Muscle layer of colon (tissue), 2 donors: ENCODE measurements around the gene RELT.
"Not testable (repeated sequence)": the region's sequence is repeated elsewhere in the genome, so short reads cannot be mapped to it uniquely, and the experiment has no call there.

ENCODE experiments used
- H3K27ac ChIP-seq: one replicate; pipeline ENCODE4 v1.7.0; 2013; ENCODE audit warnings: low read depth, mild to moderate bottlenecking, low read length, moderate library complexity
- H3K27me3 ChIP-seq, 2 donors: one replicate each; pipeline ENCODE4 v1.7.0; 2013; ENCODE audit warnings: low read length in 2 of 2, mild to moderate bottlenecking in 2 of 2; ENCODE audit not compliant: insufficient read depth in 2 of 2, control insufficient read depth in 1 of 2
- H3K36me3 ChIP-seq: one replicate; pipeline ENCODE4 v1.7.0; 2013; ENCODE audit warnings: mild to moderate bottlenecking, low read length; ENCODE audit not compliant: insufficient read depth
- H3K4me1 ChIP-seq: one replicate; pipeline ENCODE4 v1.7.0; 2013; ENCODE audit warnings: mild to moderate bottlenecking, low read length; ENCODE audit not compliant: insufficient read depth
- H3K4me3 ChIP-seq, 2 donors: one replicate each; pipeline ENCODE4 v1.7.0; 2013; ENCODE audit warnings: low read length in 2 of 2, low read depth in 1 of 2, mild to moderate bottlenecking in 1 of 2, moderate library complexity in 1 of 2
- H3K9ac ChIP-seq: one replicate; pipeline ENCODE4 v1.7.0; 2013; ENCODE audit warnings: low read length
- H3K9me3 ChIP-seq: one replicate; pipeline ENCODE4 v1.7.0; 2013; ENCODE audit warnings: mild to moderate bottlenecking, low read length
- donor health status: abdominal sarcoma.
- donor health status: Adenocarcinoma of cecum.

RELT gene

DNA sequence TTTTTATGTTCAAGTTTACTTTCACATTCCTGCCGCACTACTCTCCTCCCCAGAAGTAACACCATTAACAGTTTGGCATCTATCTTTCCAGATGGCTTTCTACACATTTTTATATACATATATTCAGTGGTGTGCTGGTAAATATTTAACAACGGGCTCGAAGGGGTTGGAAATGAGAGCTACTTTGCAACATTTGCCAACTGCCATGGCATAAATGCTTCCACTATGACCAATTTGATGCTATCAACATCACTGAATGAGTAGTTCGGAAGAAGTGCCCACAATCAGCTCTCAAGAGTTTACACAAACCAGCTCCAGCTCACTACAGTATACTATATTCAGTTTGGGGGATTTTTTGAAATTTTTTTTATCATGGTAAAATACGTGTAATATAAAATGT, 55.2 kb downstream of the RELT start:
- Histone ChIP-seq H3K36me3 (no peaks in the 10 kb centered on the region), H3K4me3 (no peak overlapping the region), H3K9ac (no peak overlapping the region), H3K27me3 (no peaks in the 10 kb centered on the region), H3K4me1 (peaks cover 3% of the 10 kb centered on the region), H3K9me3 (no peaks in the 10 kb centered on the region), H3K27ac (no peak overlapping the region)

DNA sequence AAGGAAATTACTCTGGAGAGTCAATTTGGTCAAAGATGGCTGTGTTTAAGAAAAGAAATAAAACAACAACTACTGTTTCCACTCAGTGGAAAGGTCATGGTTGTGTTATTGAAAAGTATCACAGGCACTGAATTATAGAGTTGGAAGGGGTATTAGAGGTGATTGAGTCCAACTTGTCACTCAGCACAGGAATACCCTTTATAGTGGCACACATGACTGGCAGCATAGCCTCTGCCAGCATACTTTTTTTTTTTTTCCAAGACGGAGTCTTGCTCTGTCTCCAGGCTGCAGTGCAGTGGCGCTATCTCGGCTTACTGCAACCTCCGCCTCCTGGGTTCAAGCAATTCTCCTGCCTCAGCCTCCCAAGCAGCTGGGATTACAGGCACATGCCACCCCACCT, 60.7 kb downstream of the RELT start:
- not testable (repeated sequence) for H3K4me3 ChIP-seq, H3K27me3 ChIP-seq, H3K36me3 ChIP-seq, H3K4me1 ChIP-seq, H3K9me3 ChIP-seq, H3K9ac ChIP-seq, H3K27ac ChIP-seq

DNA sequence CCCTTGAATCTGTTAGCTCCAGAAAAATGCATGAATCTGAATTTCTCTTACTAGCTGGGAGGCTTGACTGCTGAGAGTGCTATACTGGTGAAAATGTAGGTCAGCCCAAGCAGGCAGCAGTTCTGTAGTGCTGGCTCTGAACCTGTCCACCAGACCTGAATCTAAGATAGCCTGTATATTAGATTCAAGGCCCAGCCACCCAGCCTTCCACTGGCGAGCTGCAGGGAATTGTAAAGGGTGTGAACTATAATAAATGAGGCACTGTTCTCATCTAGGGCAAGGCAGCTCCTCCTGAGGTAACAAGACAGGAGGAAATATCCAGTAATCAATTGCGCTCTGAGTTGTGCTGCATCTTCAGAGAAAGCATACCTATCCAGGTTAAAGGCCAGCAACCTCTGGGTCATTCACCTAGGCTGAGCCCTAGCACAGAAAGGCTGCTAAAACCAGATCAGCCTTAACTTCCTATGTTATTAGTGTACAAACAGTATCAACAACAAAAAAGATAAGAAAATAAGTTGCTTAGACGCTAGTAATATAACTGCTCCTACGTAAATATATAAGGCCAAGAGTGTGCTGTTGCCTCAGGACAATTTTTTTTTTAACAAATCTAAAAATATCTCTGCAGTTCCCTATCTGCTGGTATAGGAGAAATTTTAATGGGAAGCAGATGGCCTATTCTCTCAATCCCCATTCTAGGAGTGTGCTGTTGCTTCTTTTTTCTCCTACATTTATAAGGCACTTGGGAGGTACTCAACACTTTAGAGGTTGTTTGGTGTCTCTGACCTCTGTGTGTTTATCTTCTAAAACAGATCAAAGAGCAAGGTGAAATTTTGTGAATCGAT, 63.0 kb downstream of the RELT start:
- no peaks in the 10 kb centered on the region for H3K4me1 ChIP-seq
- H3K27me3 ChIP-seq: no peaks in the 10 kb centered on the region
- H3K4me3 ChIP-seq: no peak overlapping the region
- H3K9me3 ChIP-seq: no peaks in the 10 kb centered on the region
- H3K9ac ChIP-seq: no peak overlapping the region
- no peak overlapping the region for H3K27ac ChIP-seq
- no peaks in the 10 kb centered on the region for H3K36me3 ChIP-seq

DNA sequence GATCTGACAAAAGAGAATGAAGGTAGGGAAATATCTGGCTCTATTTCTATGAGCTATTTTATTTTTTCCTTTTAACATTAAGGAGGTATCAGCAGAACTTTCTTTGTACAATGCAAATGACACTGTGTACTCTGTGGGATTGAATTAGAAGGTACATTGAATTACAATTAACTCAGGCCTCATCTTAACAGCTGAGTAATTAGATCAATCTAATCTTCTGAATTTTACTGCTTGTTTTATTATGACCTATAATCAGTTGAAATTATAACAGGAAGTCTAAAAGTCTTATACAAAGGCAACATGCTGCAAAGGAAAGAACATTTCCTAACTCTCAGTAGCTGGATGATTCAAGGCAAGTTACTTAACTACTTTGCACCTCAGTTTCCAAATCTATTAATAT, 69.8 kb downstream of the RELT start:
- Histone ChIP-seq H3K9ac (no peak overlapping the region), H3K36me3 (no peaks in the 10 kb centered on the region), H3K4me1 (no peaks in the 10 kb centered on the region), H3K9me3 (no peaks in the 10 kb centered on the region), H3K4me3 (no peak overlapping the region), H3K27me3 (no peaks in the 10 kb centered on the region), H3K27ac (no peak overlapping the region)

DNA sequence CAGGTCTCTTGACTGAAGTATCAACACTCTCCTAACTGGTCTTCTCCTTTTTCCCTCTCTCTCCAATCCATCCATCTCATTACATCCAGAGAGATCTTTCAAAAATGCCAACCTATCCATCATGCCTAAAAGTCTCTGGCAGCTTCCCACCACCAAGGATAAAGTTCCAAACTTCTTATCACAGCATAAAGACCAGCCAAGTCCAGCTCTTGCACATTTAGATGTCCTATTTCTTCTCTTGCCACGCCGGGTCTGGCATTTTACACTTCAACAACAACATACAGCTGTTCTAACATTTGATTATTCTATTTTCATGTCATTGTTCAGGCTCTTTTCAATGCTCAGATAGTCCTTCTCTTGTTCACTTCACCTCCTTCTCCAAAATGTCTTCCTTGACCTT, 70.6 kb downstream of the RELT start:
- Histone ChIP-seq H3K9ac (no peak overlapping the region), H3K9me3 (no peaks in the 10 kb centered on the region), H3K4me3 (no peak overlapping the region), H3K4me1 (no peaks in the 10 kb centered on the region), H3K27ac (no peak overlapping the region), H3K27me3 (no peaks in the 10 kb centered on the region), H3K36me3 (no peaks in the 10 kb centered on the region)
